Measurements from ENCODE around the gene CSTB. TPM values are rescaled to one million over a fixed set of nuclear protein-coding genes. Genes with fewer than 3 reads are reported as not detected.

Gene CSTB
- polyA plus RNA-seq, 1 experiment = 58.2 TPM

GRCh38 chr21:43769325-43769958 is 6.7 kb downstream of the CSTB start:
- Histone ChIP-seq H3K27me3 (ENCODE audit: control insufficient read depth, insufficient read depth, low read length) (no peaks in the 10 kb centered on the region), H3K4me3 (ENCODE audit: low read depth, low read length) (no peak overlapping the region), H3K36me3 (ENCODE audit: control insufficient read depth, insufficient read depth, low read length) (peaks cover 8% of the 10 kb centered on the region)
- no peak for DNase-seq (ENCODE audit: low read depth)
- ChIA-PET POLR2A (no interaction called here), CTCF (interaction anchor here (0.6 to 1.5 kb wide), 2 partner anchors 20 to 124 kb away, joined by 3 to 6 read pairs; partner anchors contain the start of gene RRP1)
- TF ChIP-seq CTCF (IDR thresholded peaks at IDR 0.05; ENCODE audit: insufficient read depth, low read depth, low read length) = no peak

GRCh38 chr21:43768868-43769167 is 7.3 kb downstream of the CSTB start:
- H3K36me3 ChIP-seq (ENCODE audit: control insufficient read depth, insufficient read depth, low read length) = peaks cover 4% of the 10 kb centered on the region
- H3K27me3 ChIP-seq (ENCODE audit: control insufficient read depth, insufficient read depth, low read length) = no peaks in the 10 kb centered on the region
- POLR2A ChIA-PET = no interaction called here
- H3K4me3 ChIP-seq (ENCODE audit: low read depth, low read length) = no peak overlapping the region
- CTCF ChIA-PET = interaction anchor here (0.6 to 1.5 kb wide), 2 partner anchors 20 to 123 kb away, joined by 3 to 6 read pairs; partner anchors contain the start of gene RRP1
- TF ChIP-seq CTCF (IDR thresholded peaks at IDR 0.05; ENCODE audit: insufficient read depth, low read depth, low read length) = no peak
- no peak for DNase-seq (ENCODE audit: low read depth)

GRCh38 chr21:43767984-43768867 is 7.9 kb downstream of the CSTB start:
- Histone ChIP-seq H3K4me3 (ENCODE audit: low read depth, low read length) (no peak overlapping the region), H3K27me3 (ENCODE audit: control insufficient read depth, insufficient read depth, low read length) (no peaks in the 10 kb centered on the region), H3K36me3 (ENCODE audit: control insufficient read depth, insufficient read depth, low read length) (no peaks in the 10 kb centered on the region; the same call in 1 of the 2 replicates)
- ChIA-PET POLR2A (interaction anchor here (0.6 kb wide), 1 partner anchor 1900 kb away, joined by 8 read pairs; no protein-coding TSS in a partner anchor), CTCF (interaction anchor here (1.5 kb wide), 1 partner anchor 21 kb away, joined by 6 read pairs; the partner anchor contains the start of gene RRP1)
- TF ChIP-seq CTCF (IDR thresholded peaks at IDR 0.05; ENCODE audit: insufficient read depth, low read depth, low read length) = no peak
- no peak for DNase-seq (ENCODE audit: low read depth)

- DNase-seq (ENCODE audit: low read depth) = no peak
- no peak for TF ChIP-seq CTCF (IDR thresholded peaks at IDR 0.05; ENCODE audit: insufficient read depth, low read depth, low read length)
- Histone ChIP-seq H3K36me3 (ENCODE audit: control insufficient read depth, insufficient read depth, low read length) (peaks cover 3% of the 10 kb centered on the region), H3K27me3 (ENCODE audit: control insufficient read depth, insufficient read depth, low read length) (no peaks in the 10 kb centered on the region), H3K4me3 (ENCODE audit: low read depth, low read length) (no peak overlapping the region)
- ChIA-PET POLR2A (interaction anchor here (0.6 kb wide), 1 partner anchor 1899 kb away, joined by 8 read pairs; no protein-coding TSS in a partner anchor), CTCF (no interaction called here)
These were observed 8.6 kb downstream of the CSTB start for GRCh38 chr21:43767498-43767983.
